Measurements from ENCODE around the gene A4GNT. TPM values are rescaled to one million over a fixed set of nuclear protein-coding genes. Genes with fewer than 3 reads are reported as not detected.
"Not testable (repeated sequence)": the region's sequence is repeated elsewhere in the genome, so short reads cannot be mapped to it uniquely, and the experiment has no call there.

A4GNT gene
- total and polyA plus RNA-seq, 7 donors: not detected

GRCh38 chr3:138172625-138173024 is 40.4 kb upstream of the A4GNT start:
- TF ChIP-seq EP300 (IDR thresholded peaks at IDR 0.05) (no peak), POLR2AphosphoS5 (IDR thresholded peaks at IDR 0.05) (no peak), CTCF (IDR thresholded peaks at IDR 0.05) (no peak), POLR2A (IDR thresholded peaks at IDR 0.05) (no peak)
- no peak for DNase-seq
- Histone ChIP-seq H3K27ac (no peak overlapping the region), H3K36me3 (peaks cover 6 to 42% (median 12%) of the 10 kb centered on the region in 4 donors), H3K27me3 (no peaks in the 10 kb centered on the region), H3K9me3 (no peaks in the 10 kb centered on the region), H3K4me3 (no peak overlapping the region), H3K4me1 (peaks cover 0 to 28% (median 14%) of the 10 kb centered on the region in 4 donors)
- intact Hi-C loops (cut with DNase I): loop anchor here (5.0 kb wide), 1 partner anchor 55 kb away; the partner anchor contains the start of gene DZIP1L
- 82 to 87% methylated on average over 2 of the region's 2 CpGs for WGBS, 2 donors

GRCh38 chr3:138165061-138165460 is 32.9 kb upstream of the A4GNT start:
- intact Hi-C loops (cut with DNase I): no loop called here
- Histone ChIP-seq H3K4me3 (no peak overlapping the region), H3K36me3 (peaks cover 3 to 98% (median 38%) of the 10 kb centered on the region in 4 donors), H3K9me3 (no peaks in the 10 kb centered on the region), H3K27ac (no peak overlapping the region), H3K4me1 (no peaks in the 10 kb centered on the region), H3K27me3 (no peaks in the 10 kb centered on the region)
- 98% methylated on average over 2 of the region's 2 CpGs for WGBS, 2 donors
- no peak for DNase-seq
- TF ChIP-seq EP300 (IDR thresholded peaks at IDR 0.05): no peak
- TF ChIP-seq POLR2A (IDR thresholded peaks at IDR 0.05): no peak
- no peak for TF ChIP-seq CTCF (IDR thresholded peaks at IDR 0.05)
- no peak for TF ChIP-seq POLR2AphosphoS5 (IDR thresholded peaks at IDR 0.05)

- TF ChIP-seq POLR2AphosphoS5 (IDR thresholded peaks at IDR 0.05): no peak
- no peak for TF ChIP-seq CTCF (IDR thresholded peaks at IDR 0.05)
- TF ChIP-seq POLR2A (IDR thresholded peaks at IDR 0.05): no peak
- TF ChIP-seq EP300 (IDR thresholded peaks at IDR 0.05): no peak
- Histone ChIP-seq H3K4me3 (no peak overlapping the region), H3K27ac (no peak overlapping the region), H3K9me3 (no peaks in the 10 kb centered on the region), H3K4me1 (no peaks in the 10 kb centered on the region), H3K27me3 (no peaks in the 10 kb centered on the region), H3K36me3 (peaks cover 0 to 26% (median 5%) of the 10 kb centered on the region in 4 donors)
- DNase-seq: no peak
- 92 to 94% methylated on average over 4 of the region's 4 CpGs for WGBS, 2 donors
- intact Hi-C loops (cut with DNase I): no loop called here
Measured at GRCh38 chr3:138157743-138158142, 25.6 kb upstream of the A4GNT start.

GRCh38 chr3:138154534-138154933 is 22.3 kb upstream of the A4GNT start:
- intact Hi-C loops (cut with DNase I): no loop called here
- H3K9me3 ChIP-seq: no peaks in the 10 kb centered on the region
- no peak for DNase-seq
- no peaks in the 10 kb centered on the region for H3K36me3 ChIP-seq
- H3K27me3 ChIP-seq: no peaks in the 10 kb centered on the region
- H3K27ac ChIP-seq: no peak overlapping the region
- H3K4me1 ChIP-seq: no peaks in the 10 kb centered on the region
- H3K4me3 ChIP-seq: no peak overlapping the region
- TF ChIP-seq EP300 (IDR thresholded peaks at IDR 0.05): no peak
- TF ChIP-seq POLR2A (IDR thresholded peaks at IDR 0.05): no peak
- no peak for TF ChIP-seq CTCF (IDR thresholded peaks at IDR 0.05)
- no peak for TF ChIP-seq POLR2AphosphoS5 (IDR thresholded peaks at IDR 0.05)

DNA sequence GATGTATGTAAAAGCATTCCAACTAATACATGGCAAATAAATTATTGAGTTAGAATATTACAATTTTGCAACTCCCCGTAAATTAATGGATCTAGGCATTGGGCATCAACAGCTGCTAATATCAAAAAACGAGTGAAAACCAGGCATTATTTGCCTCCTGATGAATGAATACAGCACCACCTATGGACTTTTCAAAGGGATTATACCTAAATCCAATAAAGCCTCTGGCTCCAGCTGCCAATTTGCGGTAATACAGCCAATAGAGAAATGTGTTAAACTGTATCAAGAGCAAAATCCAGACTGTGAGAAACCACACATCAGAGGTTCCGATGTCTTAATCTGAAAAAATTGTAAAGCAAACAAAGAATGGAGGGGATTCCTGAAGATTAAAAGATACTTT is 16.3 kb upstream of the A4GNT start:
- DNase-seq: no peak

GRCh38 chr3:138142181-138142580 is 10.0 kb upstream of the A4GNT start:
- H3K27me3 ChIP-seq; H3K4me3 ChIP-seq; H3K27ac ChIP-seq; H3K36me3 ChIP-seq; intact Hi-C loops (cut with DNase I); H3K9me3 ChIP-seq; H3K4me1 ChIP-seq; DNase-seq: not testable (repeated sequence)
- WGBS, 2 donors: 90% methylated on average over 3 of the region's 3 CpGs

More for the DNA sequence above, 16.3 kb upstream of the A4GNT start:
- H3K4me1 ChIP-seq: no peaks in the 10 kb centered on the region
- TF ChIP-seq POLR2AphosphoS5 (IDR thresholded peaks at IDR 0.05): no peak
- no peak for TF ChIP-seq CTCF (IDR thresholded peaks at IDR 0.05)
- TF ChIP-seq POLR2A (IDR thresholded peaks at IDR 0.05): no peak
- TF ChIP-seq EP300 (IDR thresholded peaks at IDR 0.05): no peak
- no peaks in the 10 kb centered on the region for H3K36me3 ChIP-seq
- 66 to 76% methylated on average over 4 of the region's 4 CpGs for WGBS, 2 donors
- H3K27ac ChIP-seq: no peak overlapping the region
- no peak overlapping the region for H3K4me3 ChIP-seq
- intact Hi-C loops (cut with DNase I): no loop called here
- no peaks in the 10 kb centered on the region for H3K27me3 ChIP-seq
- H3K9me3 ChIP-seq: no peaks in the 10 kb centered on the region
